ENCODE measurements around the gene FZD10. TPM values are rescaled to one million over a fixed set of nuclear protein-coding genes. Genes with fewer than 3 reads are reported as not detected.

Gene FZD10
- total RNA-seq, 1 donor from 2014 or later = not detected

DNA sequence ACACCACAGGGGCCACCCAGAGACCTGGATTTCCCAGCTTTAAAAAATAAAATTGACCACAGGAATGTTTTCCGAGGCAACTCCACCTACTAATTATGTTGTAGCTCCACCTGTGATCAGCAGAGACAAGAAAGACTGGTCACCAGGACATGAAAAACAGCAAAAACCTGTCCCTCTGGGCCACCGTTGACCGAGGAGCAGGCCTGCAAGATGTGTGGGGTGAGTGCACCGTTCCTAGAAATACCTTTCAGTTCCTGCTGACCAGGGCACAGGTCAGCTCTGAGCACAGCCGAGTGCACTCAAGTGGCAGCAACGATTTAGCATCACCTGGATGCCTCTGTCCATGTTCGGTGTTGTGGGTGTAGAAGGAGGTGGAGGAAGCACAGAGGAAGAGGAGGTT is 16.9 kb downstream of the FZD10 start:
- intact Hi-C loops (cut with micrococcal nuclease) = no loop called here
- POLR2A ChIA-PET = no interaction called here
- CTCF ChIA-PET = no interaction called here
- no peak overlapping the region for H3K27ac Mint-ChIP-seq
- DNase-seq = no peak
- H3K9me3 Mint-ChIP-seq = peaks cover 13% of the 10 kb centered on the region
- no peaks in the 10 kb centered on the region for H3K27me3 Mint-ChIP-seq
- no peak overlapping the region for H3K4me3 Mint-ChIP-seq
- no peak for ATAC-seq (ENCODE audit: low read depth)
- TF ChIP-seq, protein P1, sequence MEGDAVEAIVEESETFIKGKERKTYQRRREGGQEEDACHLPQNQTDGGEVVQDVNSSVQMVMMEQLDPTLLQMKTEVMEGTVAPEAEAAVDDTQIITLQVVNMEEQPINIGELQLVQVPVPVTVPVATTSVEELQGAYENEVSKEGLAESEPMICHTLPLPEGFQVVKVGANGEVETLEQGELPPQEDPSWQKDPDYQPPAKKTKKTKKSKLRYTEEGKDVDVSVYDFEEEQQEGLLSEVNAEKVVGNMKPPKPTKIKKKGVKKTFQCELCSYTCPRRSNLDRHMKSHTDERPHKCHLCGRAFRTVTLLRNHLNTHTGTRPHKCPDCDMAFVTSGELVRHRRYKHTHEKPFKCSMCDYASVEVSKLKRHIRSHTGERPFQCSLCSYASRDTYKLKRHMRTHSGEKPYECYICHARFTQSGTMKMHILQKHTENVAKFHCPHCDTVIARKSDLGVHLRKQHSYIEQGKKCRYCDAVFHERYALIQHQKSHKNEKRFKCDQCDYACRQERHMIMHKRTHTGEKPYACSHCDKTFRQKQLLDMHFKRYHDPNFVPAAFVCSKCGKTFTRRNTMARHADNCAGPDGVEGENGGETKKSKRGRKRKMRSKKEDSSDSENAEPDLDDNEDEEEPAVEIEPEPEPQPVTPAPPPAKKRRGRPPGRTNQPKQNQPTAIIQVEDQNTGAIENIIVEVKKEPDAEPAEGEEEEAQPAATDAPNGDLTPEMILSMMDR (IDR thresholded peaks at IDR 0.05) = no peak
- no peaks in the 10 kb centered on the region for H3K4me1 Mint-ChIP-seq
- H3K36me3 Mint-ChIP-seq (ENCODE audit: low read depth) = no peaks in the 10 kb centered on the region

DNA sequence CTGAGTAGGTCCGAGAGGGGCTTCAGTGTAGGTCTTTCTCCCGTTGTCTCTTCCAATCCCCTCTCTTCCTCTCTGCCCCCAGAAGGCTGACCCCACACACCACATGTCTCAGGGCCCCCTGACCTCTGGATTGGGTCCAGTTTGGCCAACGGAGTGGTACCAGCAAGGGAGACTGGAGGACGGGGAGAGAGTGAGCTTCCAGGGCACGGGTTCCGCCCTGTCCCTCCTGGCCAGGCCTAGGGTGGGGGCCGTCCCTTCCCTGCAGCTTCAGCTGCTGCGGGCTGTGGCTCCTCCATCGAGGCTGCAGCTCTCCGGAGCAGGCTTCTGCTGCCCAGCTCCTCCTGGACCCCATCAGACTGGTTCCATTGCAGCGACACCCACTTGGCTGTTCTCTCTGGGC is 17.4 kb downstream of the FZD10 start:
- no peaks in the 10 kb centered on the region for H3K36me3 Mint-ChIP-seq (ENCODE audit: low read depth)
- ATAC-seq (ENCODE audit: low read depth) (no peak), DNase-seq (no peak)
- H3K4me3 Mint-ChIP-seq = no peak overlapping the region
- no peaks in the 10 kb centered on the region for H3K4me1 Mint-ChIP-seq
- intact Hi-C loops (cut with micrococcal nuclease) = no loop called here
- no peak overlapping the region for H3K27ac Mint-ChIP-seq
- CTCF ChIA-PET = no interaction called here
- peaks cover 13% of the 10 kb centered on the region for H3K9me3 Mint-ChIP-seq
- H3K27me3 Mint-ChIP-seq = no peaks in the 10 kb centered on the region
- TF ChIP-seq, protein P1 (IDR thresholded peaks at IDR 0.05) = no peak
- POLR2A ChIA-PET = no interaction called here

- TF ChIP-seq, protein P1 (IDR thresholded peaks at IDR 0.05) = no peak
- Mint-ChIP-seq H3K27me3 (no peaks in the 10 kb centered on the region), H3K27ac (no peak overlapping the region), H3K4me1 (no peaks in the 10 kb centered on the region), H3K36me3 (ENCODE audit: low read depth) (no peaks in the 10 kb centered on the region), H3K9me3 (peaks cover 13% of the 10 kb centered on the region), H3K4me3 (no peak overlapping the region)
- CTCF ChIA-PET = no interaction called here
- intact Hi-C loops (cut with micrococcal nuclease) = no loop called here
- DNase-seq (no peak), ATAC-seq (ENCODE audit: low read depth) (no peak)
- POLR2A ChIA-PET = no interaction called here
Measured at GRCh38 chr12:130181211-130181610, 18.9 kb downstream of the FZD10 start.

DNA sequence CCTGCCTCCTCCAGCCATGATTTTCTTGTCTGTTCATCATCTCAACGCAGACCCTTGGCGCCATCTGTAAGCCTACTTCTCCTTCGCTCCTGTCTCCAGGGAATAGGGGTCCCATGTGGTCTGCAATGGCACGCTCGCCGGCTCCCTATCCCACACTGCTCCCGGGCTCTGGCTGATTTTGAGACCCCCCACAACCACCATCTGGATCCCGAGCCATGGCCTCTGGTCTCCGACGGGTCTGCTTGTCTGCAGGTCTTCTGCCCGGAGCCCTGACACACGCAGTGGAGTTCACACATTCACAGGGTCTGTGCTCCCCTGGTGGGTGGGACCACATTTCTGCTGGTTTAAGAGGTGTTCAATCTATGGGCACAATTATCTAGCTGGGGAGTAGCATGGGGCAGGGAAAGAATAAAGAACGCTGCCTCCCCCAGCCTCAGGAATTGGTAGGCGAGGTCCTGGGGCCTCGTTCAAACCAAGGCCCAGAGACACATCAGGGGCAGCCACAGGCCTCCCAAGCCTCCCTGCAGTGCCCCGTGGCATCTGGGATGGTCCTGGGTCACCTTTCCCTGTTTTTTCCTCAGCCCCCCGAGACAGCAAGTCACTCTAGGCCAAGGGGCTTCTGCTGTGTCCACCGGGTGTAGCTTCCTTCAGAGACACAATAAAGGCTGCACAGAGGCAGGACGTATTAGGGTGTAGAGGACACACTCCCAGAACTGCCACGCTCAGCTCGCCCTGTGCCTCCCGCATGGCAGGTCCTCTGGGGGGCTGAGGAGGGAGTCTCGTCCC is 21.5 kb downstream of the FZD10 start:
- peaks cover 10% of the 10 kb centered on the region for H3K9me3 Mint-ChIP-seq
- intact Hi-C loops (cut with micrococcal nuclease) = no loop called here
- H3K27ac Mint-ChIP-seq = no peak overlapping the region
- H3K4me3 Mint-ChIP-seq = no peak overlapping the region
- ChIA-PET POLR2A (no interaction called here), CTCF (no interaction called here)
- H3K4me1 Mint-ChIP-seq = no peaks in the 10 kb centered on the region
- ATAC-seq (ENCODE audit: low read depth) (no peak), DNase-seq (no peak)
- no peaks in the 10 kb centered on the region for H3K36me3 Mint-ChIP-seq (ENCODE audit: low read depth)
- TF ChIP-seq, protein P1 (IDR thresholded peaks at IDR 0.05) = no peak
- H3K27me3 Mint-ChIP-seq = peaks cover 3% of the 10 kb centered on the region

DNA sequence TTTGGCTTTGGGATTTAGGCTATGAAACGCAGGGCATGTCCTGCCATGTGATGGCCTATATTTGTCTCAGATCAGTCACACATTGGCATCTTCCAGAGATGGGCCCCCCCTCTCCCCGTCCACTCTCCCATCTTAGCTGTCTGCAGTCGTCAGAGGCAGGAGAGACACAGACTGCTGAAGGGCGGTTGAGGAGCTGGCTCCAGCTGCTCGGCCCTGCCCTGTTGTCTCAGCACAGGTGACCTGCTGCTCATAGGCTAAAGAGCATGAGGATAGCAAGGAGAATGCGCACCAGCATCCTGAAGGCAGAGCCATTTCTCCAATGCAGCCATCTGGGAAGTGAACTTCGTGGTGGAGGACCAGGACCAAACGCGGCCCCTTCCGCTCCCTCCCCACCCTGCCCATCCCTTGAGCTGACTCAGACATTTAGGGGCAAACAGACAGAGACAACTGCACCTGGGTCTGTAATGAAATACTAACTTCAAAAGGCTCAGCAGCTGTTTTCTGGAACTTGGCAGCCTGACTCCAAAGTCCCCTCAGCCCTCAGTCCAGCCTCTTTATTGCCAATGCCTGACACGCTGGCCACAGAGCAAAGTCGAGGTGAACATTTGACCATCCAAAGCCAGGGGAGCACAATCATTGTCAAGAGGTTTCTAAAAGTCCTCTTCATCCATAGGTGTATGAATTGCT is 22.3 kb downstream of the FZD10 start:
- TF ChIP-seq, protein P1 (IDR thresholded peaks at IDR 0.05) = no peak
- intact Hi-C loops (cut with micrococcal nuclease) = no loop called here
- Mint-ChIP-seq H3K27ac (no peak overlapping the region), H3K27me3 (peaks cover 3% of the 10 kb centered on the region), H3K4me3 (no peak overlapping the region), H3K9me3 (peaks cover 10% of the 10 kb centered on the region), H3K4me1 (no peaks in the 10 kb centered on the region), H3K36me3 (ENCODE audit: low read depth) (no peaks in the 10 kb centered on the region)
- POLR2A ChIA-PET = no interaction called here
- CTCF ChIA-PET = no interaction called here
- DNase-seq = no peak
- ATAC-seq (ENCODE audit: low read depth) = no peak

All from activated B cell treated with CpG ODN at 0.5 μM for 24 hours (primary cell).